Activated CD4-positive, alpha-beta memory T cell treated with anti-CD3 and anti-CD28 coated beads, Interleukin-2, amount 10 ng/mL, durations not matched to agents 7 days and 5 days (primary cell): ENCODE results near the gene COG7. TPM values are rescaled to one million over a fixed set of nuclear protein-coding genes. Genes with fewer than 3 reads are reported as not detected.
"Not testable (repeated sequence)": the region's sequence is repeated elsewhere in the genome, so short reads cannot be mapped to it uniquely, and the experiment has no call there.

Experiments used
- CTCF ChIA-PET: fragments of 350-600 bp; sonication (Branson Sonifier 250); formaldehyde crosslinking; loops from one replicate; lab custom pipeline; 2021; ENCODE audit warnings: antibody characterized with exemption, inconsistent platforms; lab: Charles Lee
- POLR2A ChIA-PET: fragments of 350-600 bp; sonication (Branson Sonifier 250); formaldehyde crosslinking; loops from one replicate; lab custom pipeline; 2021; ENCODE audit warnings: antibody characterized with exemption; lab: Charles Lee
- DNase-seq: peaks from one replicate; pipeline ENCODE4 v3.0.0-alpha.2; 2020
- H3K27ac Mint-ChIP-seq: one replicate; pipeline ENCODE4 v1.8.0; 2021; ENCODE audit warnings: mild to moderate bottlenecking, mixed read lengths
- H3K27me3 Mint-ChIP-seq: one replicate; pipeline ENCODE4 v1.8.0; 2021; ENCODE audit warnings: mixed read lengths
- H3K36me3 Mint-ChIP-seq: one replicate; pipeline ENCODE4 v1.8.0; 2021; ENCODE audit warnings: low read depth, mixed read lengths
- H3K4me1 Mint-ChIP-seq: one replicate; pipeline ENCODE4 v1.8.0; 2021; ENCODE audit warnings: mixed read lengths
- H3K4me3 Mint-ChIP-seq: one replicate; pipeline ENCODE4 v1.8.0; 2021; ENCODE audit warnings: mild to moderate bottlenecking, mixed read lengths
- H3K9me3 Mint-ChIP-seq: one replicate; pipeline ENCODE4 v1.8.0; 2021; ENCODE audit warnings: mixed read lengths
- total RNA-seq, 2 experiments: library from RNA; stranded (reverse); gene quantifications; one replicate each; pipeline ENCODE4 v1.2.3, GENCODE V29; 2021

Gene COG7
- total RNA-seq, 2 experiments from 2014 or later, result 18.0 to 19.0 TPM

- ChIA-PET POLR2A (no interaction called here), CTCF (interaction anchor here (1.7 kb wide), 1 partner anchor 32 kb away, joined by 5 read pairs; no protein-coding TSS in a partner anchor)
- H3K27me3 Mint-ChIP-seq, result no peaks in the 10 kb centered on the region
- H3K36me3 Mint-ChIP-seq, result peaks cover 28% of the 10 kb centered on the region
- DNase-seq, result no peak
- peaks cover 4% of the 10 kb centered on the region for H3K4me1 Mint-ChIP-seq
- H3K9me3 Mint-ChIP-seq, result no peaks in the 10 kb centered on the region
- H3K27ac Mint-ChIP-seq, result no peak overlapping the region
- H3K4me3 Mint-ChIP-seq, result no peak overlapping the region
These were observed 49.4 kb downstream of the COG7 start for GRCh38 chr16:23403547-23403946.

- Mint-ChIP-seq H3K4me3 (no peak overlapping the region), H3K9me3 (no peaks in the 10 kb centered on the region), H3K4me1 (peaks cover 3% of the 10 kb centered on the region), H3K27ac (no peak overlapping the region), H3K36me3 (peaks cover 32% of the 10 kb centered on the region), H3K27me3 (no peaks in the 10 kb centered on the region)
- ChIA-PET POLR2A (no interaction called here), CTCF (interaction anchor here (1.2 kb wide), 1 partner anchor 669 kb away, joined by 3 read pairs; no protein-coding TSS in a partner anchor)
- no peak for DNase-seq
These were observed 50.9 kb downstream of the COG7 start for GRCh38 chr16:23402100-23402499.

GRCh38 chr16:23401139-23401538 lies 51.9 kb downstream of the COG7 start:
- no peaks in the 10 kb centered on the region for H3K27me3 Mint-ChIP-seq
- DNase-seq, result no peak
- CTCF ChIA-PET, result interaction anchor here (1.2 kb wide), 1 partner anchor 670 kb away, joined by 3 read pairs; no protein-coding TSS in a partner anchor
- no peak overlapping the region for H3K4me3 Mint-ChIP-seq
- H3K9me3 Mint-ChIP-seq, result no peaks in the 10 kb centered on the region
- no peaks in the 10 kb centered on the region for H3K4me1 Mint-ChIP-seq
- H3K36me3 Mint-ChIP-seq, result peaks cover 32% of the 10 kb centered on the region
- H3K27ac Mint-ChIP-seq, result no peak overlapping the region
- POLR2A ChIA-PET, result no interaction called here

GRCh38 chr16:23400447-23400846 lies 52.5 kb downstream of the COG7 start:
- H3K4me1 Mint-ChIP-seq, CTCF ChIA-PET, POLR2A ChIA-PET, H3K4me3 Mint-ChIP-seq, H3K27me3 Mint-ChIP-seq, H3K9me3 Mint-ChIP-seq, H3K27ac Mint-ChIP-seq, DNase-seq: not testable (repeated sequence)
- peaks cover 32% of the 10 kb centered on the region for H3K36me3 Mint-ChIP-seq

GRCh38 chr16:23398987-23399805 lies 53.8 kb downstream of the COG7 start:
- no peaks in the 10 kb centered on the region for H3K4me1 Mint-ChIP-seq
- H3K9me3 Mint-ChIP-seq, result no peaks in the 10 kb centered on the region
- no peak overlapping the region for H3K27ac Mint-ChIP-seq
- no peak for DNase-seq
- ChIA-PET CTCF (interaction anchor here (0.6 kb wide), 1 partner anchor 50 kb away, joined by 3 read pairs; no protein-coding TSS in a partner anchor), POLR2A (no interaction called here)
- H3K27me3 Mint-ChIP-seq, result no peaks in the 10 kb centered on the region
- no peak overlapping the region for H3K4me3 Mint-ChIP-seq
- peaks cover 31% of the 10 kb centered on the region for H3K36me3 Mint-ChIP-seq

GRCh38 chr16:23397464-23397863 lies 55.5 kb downstream of the COG7 start:
- Mint-ChIP-seq H3K4me1 (no peaks in the 10 kb centered on the region), H3K36me3 (peaks cover 16% of the 10 kb centered on the region), H3K9me3 (no peaks in the 10 kb centered on the region), H3K27ac (no peak overlapping the region), H3K4me3 (no peak overlapping the region), H3K27me3 (no peaks in the 10 kb centered on the region)
- POLR2A ChIA-PET, result no interaction called here
- CTCF ChIA-PET, result no interaction called here
- DNase-seq, result no peak

- Mint-ChIP-seq H3K4me1 (no peaks in the 10 kb centered on the region), H3K4me3 (no peak overlapping the region), H3K27me3 (no peaks in the 10 kb centered on the region), H3K27ac (no peak overlapping the region), H3K9me3 (no peaks in the 10 kb centered on the region), H3K36me3 (peaks cover 15% of the 10 kb centered on the region)
- CTCF ChIA-PET, result no interaction called here
- no peak for DNase-seq
- POLR2A ChIA-PET, result no interaction called here
These were observed 57.3 kb downstream of the COG7 start for GRCh38 chr16:23395732-23396131.

GRCh38 chr16:23394141-23394831 lies 58.7 kb downstream of the COG7 start:
- Mint-ChIP-seq H3K4me3 (no peak overlapping the region), H3K36me3 (peaks cover 14% of the 10 kb centered on the region), H3K9me3 (no peaks in the 10 kb centered on the region), H3K27me3 (no peaks in the 10 kb centered on the region), H3K4me1 (no peaks in the 10 kb centered on the region), H3K27ac (no peak overlapping the region)
- ChIA-PET CTCF (no interaction called here), POLR2A (no interaction called here)
- no peak for DNase-seq

- H3K27ac Mint-ChIP-seq, result no peak overlapping the region
- no peak overlapping the region for H3K4me3 Mint-ChIP-seq
- POLR2A ChIA-PET, result no interaction called here
- DNase-seq, result no peak
- peaks cover 13% of the 10 kb centered on the region for H3K36me3 Mint-ChIP-seq
- H3K27me3 Mint-ChIP-seq, result no peaks in the 10 kb centered on the region
- H3K9me3 Mint-ChIP-seq, result no peaks in the 10 kb centered on the region
- no peaks in the 10 kb centered on the region for H3K4me1 Mint-ChIP-seq
- CTCF ChIA-PET, result interaction anchor here (0.6 kb wide), 1 partner anchor 330 kb away, joined by 3 read pairs; no protein-coding TSS in a partner anchor
These were observed 60.8 kb downstream of the COG7 start for GRCh38 chr16:23392223-23392600.

- Mint-ChIP-seq H3K4me1 (no peaks in the 10 kb centered on the region), H3K9me3 (no peaks in the 10 kb centered on the region), H3K27ac (no peak overlapping the region), H3K4me3 (no peak overlapping the region), H3K27me3 (no peaks in the 10 kb centered on the region), H3K36me3 (peaks cover 13% of the 10 kb centered on the region)
- ChIA-PET CTCF (no interaction called here), POLR2A (no interaction called here)
- DNase-seq, result no peak
These were observed 61.4 kb downstream of the COG7 start for GRCh38 chr16:23391381-23392222.

GRCh38 chr16:23389936-23390335 lies 63.1 kb downstream of the COG7 start:
- POLR2A ChIA-PET, CTCF ChIA-PET, H3K27ac Mint-ChIP-seq, H3K4me3 Mint-ChIP-seq, DNase-seq, H3K4me1 Mint-ChIP-seq, H3K9me3 Mint-ChIP-seq, H3K27me3 Mint-ChIP-seq: not testable (repeated sequence)
- H3K36me3 Mint-ChIP-seq, result peaks cover 13% of the 10 kb centered on the region

- POLR2A ChIA-PET, result no interaction called here
- Mint-ChIP-seq H3K9me3 (no peaks in the 10 kb centered on the region), H3K36me3 (peaks cover 13% of the 10 kb centered on the region), H3K4me3 (no peak overlapping the region), H3K27ac (no peak overlapping the region), H3K27me3 (no peaks in the 10 kb centered on the region), H3K4me1 (no peaks in the 10 kb centered on the region)
- no peak for DNase-seq
- CTCF ChIA-PET, result no interaction called here
These were observed 63.8 kb downstream of the COG7 start for GRCh38 chr16:23389201-23389600.

GRCh38 chr16:23388786-23389185 lies 64.2 kb downstream of the COG7 start:
- Mint-ChIP-seq H3K4me3 (no peak overlapping the region), H3K27me3 (no peaks in the 10 kb centered on the region), H3K9me3 (no peaks in the 10 kb centered on the region), H3K36me3 (peaks cover 13% of the 10 kb centered on the region), H3K27ac (no peak overlapping the region), H3K4me1 (no peaks in the 10 kb centered on the region)
- ChIA-PET POLR2A (no interaction called here), CTCF (no interaction called here)
- no peak for DNase-seq
